HG02588 (cell line): ENCODE measurements around the gene CLEC16A.

Source experiments
- ATAC-seq: cut with Tn5 transposase; IDR thresholded peaks from one replicate; pipeline ENCODE4 v1.9.1; 2021; ENCODE audit warnings: mild to moderate bottlenecking, moderate library complexity; ENCODE audit not compliant: unreplicated experiment

CLEC16A gene

DNA sequence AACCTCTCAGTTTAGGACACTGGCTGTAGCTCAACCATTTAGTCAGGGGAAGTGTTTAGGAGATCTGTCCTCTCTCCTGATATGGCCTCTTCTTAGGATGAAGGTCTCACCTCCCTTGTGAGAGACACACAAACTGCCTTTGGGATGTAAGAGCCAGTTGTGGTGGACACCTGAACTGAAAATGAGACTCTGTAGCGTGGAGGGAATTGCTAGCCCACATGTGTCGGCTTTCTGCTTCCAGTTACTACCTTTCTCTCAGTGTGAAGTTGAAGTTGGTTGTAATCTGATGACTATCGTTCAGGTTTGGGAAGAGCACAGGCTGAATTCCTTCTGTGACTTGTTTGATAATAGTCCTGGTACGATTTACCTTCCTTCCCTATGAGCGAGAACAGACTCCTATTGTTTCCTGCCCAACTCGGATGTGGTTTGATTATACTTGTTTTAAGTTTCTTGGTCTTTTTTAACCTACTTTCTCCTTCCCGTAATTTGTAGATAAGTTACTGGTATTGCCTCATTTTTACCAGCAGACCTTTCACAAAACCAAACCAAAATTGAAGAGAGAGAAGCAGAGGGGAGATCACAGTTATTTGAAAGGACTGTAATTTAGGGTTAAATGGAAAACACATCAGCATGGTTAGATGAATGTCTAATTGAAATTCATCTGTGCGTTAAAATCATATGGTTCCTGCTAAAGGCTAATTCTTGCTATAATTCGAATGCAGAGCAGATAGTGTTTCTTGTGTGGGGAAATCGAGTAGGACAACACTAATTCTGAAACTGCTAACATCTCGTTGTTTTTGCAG lies 43.2 kb downstream of the CLEC16A start:
- no peak for ATAC-seq

DNA sequence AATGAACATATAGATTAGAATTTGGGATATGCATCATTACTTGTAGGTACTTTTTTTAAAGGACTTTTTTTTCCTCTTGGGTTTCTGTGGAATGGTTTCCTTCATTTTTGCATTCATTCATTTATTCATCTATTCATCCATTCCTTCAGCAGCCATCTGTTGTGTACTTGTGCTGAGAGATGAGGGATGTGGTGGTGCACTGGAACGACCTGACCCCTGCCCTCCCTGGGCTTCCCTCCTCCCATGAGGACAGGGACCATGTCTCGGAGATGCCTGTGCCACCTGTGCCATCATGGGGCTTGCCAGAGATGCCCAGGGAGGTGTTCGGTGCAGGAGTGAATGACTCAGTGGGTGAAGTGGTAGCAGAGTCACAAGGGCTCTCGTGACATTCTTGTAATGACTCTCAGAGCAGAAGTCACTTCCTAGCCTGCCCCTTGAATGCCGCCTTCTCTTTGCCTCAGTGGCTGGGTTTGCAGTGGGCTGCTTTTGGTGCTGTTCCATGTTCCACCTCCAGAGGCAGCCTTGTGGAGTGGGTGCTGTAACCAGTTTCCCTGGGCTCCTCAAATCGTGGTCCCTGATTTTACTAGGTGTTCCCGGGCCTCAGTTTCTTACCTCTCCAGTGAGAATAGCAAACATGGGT lies 43.9 kb downstream of the CLEC16A start:
- ATAC-seq, result peak; percentile 41

DNA sequence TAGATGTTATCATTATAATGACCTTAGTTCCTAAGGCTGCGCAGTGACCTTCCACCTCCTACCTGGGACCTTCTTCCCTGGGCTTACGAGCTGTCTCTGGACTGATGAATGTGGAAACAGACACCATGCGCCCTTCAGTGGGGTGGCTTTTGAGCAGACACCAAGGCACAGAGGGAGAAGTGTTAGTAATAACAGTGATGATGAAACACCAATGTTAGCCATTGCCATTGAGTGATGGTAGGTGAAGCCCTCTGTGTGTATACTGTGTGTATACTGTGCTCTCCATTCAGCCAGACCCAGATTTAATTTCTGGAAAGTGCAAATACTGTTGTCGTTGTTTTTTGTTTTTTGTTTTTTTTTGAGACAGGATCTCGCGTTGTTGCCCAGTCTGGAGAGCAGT lies 44.5 kb downstream of the CLEC16A start:
- ATAC-seq, result no peak

DNA sequence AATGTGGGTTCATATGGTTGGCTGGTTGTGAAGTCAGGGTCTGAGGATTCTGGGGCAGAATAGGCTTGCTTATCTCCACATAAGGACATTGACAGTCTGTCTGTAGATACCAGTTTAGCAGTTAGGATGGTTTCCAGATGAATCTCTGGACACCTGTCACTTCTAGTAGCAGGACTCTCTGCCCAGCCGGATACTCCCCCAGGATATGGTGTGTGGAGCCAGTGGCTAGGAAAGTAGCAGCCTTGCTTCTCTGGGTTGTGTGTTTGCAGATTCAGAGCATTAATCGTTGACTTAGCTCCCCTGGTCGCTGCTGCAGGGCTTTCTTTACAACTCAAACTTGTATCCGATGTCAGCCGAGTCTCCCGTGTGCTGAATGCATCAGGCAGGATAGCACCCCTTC lies 45.2 kb downstream of the CLEC16A start:
- no peak for ATAC-seq

DNA sequence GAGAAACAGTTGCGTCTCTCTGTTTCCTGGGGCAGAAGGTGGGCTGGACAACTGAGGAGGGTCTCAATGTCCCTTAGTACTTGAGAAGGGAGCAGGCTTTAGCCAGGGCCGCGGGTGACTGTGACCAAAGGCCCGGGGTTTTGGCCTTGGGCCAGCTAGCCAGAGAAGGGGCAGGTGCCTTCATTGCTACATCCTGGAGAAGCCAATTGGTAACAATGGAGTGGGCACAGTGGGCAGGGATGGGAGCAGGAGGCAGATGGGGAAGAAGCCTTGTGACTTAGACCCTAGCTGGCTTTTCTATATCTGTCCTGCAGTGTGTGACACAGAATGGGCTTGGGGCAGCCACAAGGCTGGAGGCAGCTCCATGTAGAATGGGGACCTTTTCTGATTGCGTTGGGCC lies 46.0 kb downstream of the CLEC16A start:
- no peak for ATAC-seq

DNA sequence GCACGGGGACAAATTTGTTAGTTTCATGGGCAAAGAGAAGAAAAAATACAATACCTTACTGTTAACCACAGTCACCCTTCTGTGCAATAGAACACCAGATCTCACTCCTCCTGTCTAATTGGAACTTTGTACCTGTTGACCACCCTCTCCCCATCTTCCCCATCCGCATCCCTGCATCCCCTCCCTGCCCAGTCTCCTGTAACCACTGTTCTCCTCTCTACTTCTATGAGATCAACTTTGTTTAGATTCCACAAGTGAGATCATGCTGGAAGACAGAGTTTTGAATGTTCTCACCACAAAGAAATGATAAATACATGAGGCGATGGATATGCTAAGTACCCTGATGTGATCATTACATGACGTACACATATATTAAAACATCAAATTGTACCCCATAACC lies 47.7 kb downstream of the CLEC16A start:
- no peak for ATAC-seq

DNA sequence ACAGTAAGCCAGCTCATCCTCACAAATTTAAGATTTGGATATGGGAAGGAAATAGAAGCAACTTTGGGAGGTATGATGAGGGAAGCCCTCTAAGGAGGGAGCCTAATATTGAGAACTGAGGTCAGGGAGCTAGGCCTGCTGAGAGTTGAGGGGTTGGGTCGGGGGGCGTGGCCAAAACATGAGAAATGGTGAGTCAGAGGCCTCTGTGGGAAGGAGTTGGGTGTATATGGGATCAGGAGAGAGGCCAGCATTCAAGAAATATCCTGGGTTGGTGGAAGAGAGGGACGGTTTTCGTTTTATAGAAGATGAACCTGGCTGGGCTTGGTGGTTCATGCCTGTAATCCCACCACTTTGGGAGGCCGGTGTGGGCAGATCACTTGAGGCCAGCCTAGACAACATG lies 48.4 kb downstream of the CLEC16A start:
- ATAC-seq, result no peak

DNA sequence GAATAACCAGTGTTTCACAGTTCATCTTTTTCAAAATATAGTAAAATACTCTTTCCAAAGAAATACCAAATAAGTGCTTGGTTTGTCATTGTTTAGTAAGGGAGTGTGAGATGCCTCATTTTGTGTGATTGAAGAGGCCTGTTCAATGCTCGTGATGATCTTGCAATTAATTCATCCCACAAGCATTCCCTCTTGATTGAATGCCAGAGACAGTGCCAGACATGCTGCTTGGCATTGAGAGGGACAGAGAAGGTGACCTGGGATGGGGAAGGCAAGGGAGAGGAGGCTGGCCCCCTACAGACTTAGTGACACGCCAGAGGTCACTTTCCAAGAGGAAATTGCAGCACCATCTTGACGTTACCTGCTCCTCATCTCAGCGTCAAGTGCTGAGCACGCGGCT lies 49.3 kb downstream of the CLEC16A start:
- ATAC-seq, result no peak

DNA sequence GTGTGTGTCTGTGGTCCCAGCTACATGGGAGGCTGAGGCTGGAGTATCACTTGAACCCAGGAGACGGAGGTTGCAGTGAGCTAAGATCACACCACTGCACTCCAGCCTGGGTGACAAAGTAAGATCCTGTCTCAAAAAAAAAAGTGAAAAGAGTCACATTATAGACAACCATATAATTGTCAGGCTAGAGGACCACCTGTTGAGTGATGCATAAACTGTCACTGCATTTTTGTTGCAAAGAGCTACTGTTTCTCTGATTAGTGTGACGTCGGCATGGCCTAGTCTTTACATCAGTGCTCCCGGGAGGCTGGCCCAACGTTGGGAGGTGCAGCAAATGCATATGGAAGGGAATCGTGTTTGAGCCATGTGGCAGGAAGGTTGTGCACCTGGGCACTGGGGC lies 50.2 kb downstream of the CLEC16A start:
- no peak for ATAC-seq

DNA sequence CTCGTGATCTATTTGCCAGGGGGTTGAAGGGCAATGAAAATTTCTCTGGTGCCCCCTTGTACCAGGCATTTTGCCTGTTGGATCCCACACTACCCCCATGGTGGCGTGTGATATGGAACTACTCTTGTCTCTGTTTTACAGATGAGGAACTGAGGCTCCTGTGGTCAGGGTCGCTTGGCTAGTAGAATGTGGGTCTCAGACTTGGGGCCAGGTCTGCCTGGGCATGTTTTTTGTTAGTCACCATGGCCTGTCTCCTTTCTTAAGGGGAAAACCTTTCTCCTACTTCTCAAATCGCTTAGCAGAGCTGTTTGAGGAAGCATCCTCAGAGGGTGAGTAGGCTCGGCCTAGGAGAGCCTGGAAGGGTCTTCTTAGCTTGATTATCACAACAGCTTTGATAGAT lies 51.2 kb downstream of the CLEC16A start:
- no peak for ATAC-seq

DNA sequence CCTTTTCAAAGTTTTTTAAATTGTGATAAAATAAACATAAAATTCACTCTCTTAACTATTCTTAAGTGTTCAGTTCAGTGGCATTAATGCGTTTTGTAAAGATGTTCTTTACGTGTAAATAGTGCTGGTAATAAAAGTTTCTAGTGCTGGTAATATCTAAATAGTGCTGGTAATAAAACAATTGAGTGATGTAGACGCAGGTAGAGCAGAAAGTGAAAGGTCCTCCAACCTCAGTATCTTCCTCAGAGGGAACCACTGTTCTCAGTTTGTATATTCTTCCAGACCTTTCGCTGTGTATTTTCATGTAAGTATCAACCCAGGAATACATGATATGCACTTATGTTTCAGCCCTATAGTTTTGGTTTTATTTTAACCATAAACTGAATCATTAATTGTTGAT lies 53.1 kb downstream of the CLEC16A start:
- ATAC-seq, result no peak

DNA sequence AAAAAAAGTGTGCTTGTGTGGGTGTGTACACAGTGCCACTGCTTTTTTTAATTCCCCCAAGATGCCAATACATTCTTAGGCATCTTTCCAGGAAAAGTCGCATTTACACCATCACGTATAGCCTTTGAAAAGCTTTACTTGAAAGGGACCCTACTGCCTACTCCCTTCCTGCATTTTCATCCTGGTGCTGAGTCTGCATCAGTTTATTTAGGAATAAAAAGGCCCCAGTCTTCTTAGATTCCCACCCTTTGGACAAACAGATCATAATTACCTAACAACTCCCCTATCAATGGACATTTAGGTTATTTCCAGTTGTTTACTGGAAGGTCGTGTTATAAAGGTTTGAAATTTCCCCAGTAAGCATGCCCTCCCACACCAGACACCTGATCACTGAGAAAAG lies 54.9 kb downstream of the CLEC16A start:
- no peak for ATAC-seq

DNA sequence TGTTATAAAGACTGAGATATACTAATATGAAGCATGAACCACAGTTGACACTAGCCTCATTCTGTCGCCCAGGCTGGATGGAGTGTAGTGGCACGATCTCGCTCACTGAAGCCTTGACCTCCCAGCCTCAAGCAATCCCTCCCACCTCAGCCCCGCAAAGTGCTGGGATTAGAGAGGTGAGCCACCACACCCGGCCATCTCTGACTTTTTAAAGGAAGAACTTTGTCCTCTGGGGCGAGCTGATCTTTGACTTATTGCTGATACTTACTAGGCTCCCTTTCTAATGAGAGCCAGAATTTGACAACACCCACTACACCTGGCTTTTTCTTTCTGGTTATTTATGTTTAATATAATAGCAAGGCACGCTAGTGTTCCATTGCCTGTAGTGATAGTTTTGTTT lies 57.2 kb downstream of the CLEC16A start:
- no peak for ATAC-seq

DNA sequence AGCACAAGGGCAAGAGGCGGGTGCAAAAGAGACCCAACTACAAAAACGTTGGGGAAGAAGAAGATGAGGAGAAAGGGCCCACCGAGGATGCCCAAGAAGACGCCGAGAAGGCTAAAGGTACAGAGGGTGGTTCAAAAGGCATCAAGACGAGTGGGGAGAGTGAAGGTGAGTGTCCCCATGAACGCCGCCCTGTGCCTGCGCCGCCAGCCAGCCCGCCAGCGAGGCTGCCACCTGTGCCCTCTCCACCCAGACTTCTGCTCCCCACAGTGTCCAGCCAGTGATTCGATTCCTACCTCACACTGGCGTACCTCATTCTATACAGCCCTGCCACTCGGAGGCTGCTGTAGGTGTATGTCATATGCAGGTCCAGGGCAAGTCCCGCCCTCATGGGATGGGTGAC lies 58.8 kb downstream of the CLEC16A start:
- no peak for ATAC-seq

DNA sequence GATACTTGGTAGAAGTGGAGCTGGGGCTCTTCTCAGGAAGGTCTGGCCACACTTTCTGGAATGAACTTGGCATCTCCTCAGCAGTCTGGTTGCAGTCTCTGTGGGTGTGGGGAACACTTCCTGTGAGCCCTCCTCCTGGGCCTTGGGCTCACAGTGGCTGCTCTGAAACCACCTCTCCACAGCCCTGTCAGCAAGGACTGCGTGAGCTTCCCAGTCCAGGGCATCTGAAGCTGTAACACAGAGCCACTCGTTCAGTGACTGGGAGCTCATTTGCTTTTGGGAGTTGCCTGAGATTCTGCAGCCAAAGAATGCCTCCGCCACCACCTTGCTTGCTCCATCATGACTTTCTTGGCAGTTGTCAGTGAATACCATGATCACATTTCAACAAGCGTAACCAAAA lies 60.0 kb downstream of the CLEC16A start:
- ATAC-seq, result no peak

DNA sequence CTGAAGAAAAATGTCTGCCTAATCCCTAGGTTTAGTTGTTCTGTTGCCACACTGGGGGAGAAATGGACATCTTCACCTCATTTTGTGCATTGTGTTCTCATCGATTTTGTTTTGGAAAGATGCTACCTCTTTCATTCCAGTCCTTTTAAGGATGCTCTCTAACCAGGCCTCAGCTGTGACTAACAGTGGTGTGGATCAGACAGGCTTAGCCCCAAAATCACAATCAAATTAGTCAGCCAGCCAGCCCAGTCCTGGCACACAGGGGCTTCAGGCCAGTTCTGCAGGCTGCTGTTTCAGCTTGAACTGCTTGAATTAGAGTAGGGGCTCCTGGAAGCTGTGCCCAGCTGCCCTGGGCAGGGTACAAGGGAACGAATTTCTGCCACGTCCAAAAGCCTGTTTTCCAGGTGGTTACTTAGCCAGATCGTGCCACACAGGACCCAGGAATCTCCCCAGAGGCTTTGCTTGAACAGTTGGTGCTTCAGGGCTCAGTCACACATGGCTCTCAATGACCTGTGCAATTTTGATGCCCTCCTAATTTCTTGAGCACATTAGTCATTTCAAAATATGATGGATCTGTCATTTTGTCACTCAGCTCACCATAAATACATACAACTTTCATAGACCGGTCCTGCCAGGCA lies 60.7 kb downstream of the CLEC16A start:
- no peak for ATAC-seq

DNA sequence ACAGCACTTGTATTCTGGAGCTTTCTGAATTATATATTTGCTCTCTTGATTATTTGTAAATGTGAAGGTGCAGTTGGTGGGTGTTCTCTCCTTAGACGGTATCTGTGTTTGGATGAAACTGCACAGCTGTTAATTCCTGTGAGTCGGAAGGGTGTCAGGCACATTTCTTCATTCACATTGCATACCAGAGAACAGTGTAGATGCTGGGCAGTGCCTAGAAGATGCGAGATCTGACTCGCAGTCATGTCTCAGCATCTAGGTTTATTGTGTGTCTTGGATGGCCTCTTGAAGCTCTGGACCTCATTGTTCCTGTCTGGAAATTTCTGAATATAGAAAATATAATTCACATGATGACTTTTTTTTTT lies 61.2 kb downstream of the CLEC16A start:
- ATAC-seq, result no peak

DNA sequence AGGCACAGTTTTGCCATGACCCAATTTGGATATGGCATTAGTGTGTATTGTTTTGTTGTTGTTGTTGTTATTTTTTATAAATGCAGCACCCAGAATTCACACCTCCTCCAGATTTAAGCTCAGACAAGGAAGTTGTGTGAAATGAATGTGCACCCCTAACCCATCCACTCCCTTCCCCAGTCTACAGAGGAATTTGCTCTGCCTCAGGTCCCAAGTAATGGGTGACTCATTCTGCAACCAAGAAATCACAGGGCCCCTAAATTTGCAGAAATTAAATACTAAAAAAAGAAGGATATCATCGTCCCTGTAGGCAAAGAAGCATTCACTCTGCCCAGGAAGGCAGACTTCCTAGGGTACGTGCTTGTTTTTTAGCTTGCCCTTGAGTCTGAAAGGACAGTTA lies 62.3 kb downstream of the CLEC16A start:
- ATAC-seq, result no peak

DNA sequence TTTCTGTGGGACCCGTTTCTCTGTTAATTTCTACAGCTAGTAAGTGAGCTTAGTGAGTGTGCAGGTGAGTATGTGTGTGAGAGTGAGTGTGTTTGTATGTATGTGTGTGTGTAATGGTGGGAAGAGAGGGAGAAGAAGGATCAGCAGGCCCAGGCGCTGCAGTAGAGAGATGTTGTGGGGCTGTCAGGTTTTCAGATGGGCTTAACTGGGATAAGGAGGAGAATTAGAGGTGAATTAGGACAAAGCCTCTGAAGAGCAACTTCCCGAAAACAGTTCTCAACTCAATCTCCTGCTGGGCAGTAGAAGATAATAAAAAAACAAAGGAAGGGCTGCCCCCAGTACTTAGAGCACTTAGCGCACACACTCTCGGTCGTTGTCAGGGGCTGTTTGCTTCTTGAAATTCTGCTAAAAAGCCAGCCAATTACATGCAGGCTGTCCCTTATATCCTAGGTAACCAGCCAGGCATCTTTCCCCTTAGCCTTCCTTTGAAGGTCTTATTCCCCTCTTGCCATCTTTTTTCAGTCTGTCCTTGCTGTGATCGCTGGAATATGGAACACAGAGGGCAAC lies 63.4 kb downstream of the CLEC16A start:
- no peak for ATAC-seq

DNA sequence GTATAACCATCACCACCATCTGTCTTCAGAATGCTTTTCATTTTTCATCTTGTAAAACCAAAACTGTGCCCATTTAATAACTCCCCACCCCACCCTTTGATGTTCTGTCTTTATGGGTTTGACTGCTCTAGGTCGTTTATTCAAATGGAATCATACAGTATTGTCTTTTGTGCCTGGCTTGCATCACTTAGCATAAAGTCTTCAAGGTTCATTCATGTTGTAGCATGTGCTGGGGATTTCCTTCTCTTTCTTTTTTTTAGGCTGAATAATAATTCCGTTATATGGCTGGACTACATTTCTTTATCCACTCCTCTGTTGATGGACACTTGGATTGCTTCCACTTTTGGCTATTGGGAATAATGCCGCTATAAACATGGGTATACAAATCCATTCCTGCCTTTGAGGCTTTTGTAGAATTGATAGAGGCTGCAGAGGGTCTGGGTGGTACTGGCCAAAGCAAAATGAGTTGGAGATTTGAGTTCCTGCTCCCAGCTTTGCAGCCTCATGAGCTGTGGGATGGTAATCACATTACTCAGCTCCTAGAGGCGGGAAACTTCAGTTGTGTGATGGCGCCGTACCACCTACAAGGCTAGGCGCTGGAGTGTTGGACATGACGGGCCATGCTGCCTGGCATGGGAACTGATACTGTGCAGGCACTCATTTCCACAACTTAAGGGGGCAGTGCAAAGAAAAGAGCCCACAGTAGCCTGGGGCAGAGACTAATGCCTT lies 64.8 kb downstream of the CLEC16A start:
- ATAC-seq, result no peak

DNA sequence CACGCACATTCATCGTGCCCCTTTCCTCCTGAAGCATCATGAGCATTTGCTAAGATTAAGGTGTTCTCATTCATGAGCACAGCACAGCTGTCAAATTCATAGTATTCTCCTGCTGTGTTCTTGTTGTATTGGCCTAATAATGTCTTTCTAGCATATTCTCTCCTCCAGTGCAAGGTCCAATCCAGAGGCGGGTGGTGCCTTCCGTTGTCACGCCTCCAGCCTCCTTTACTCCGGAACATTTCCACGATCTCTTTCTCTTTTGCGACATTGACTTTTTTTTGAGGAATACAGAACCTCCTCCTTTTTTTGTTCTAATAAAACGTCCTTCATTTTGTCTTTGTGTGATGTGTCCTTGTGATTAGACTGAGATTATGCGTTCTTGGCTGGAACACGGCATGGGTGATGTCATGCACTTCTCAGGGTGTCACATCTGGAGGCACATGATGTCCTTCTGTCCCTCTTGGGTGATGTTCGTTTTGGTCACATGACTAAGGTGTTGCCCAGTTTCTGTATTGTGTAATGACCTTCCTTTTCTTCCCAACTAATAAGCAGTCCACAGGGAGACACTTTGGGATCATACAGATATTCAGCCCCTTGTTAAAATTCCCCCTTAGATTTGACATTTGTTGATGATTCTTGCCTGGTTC lies 66.3 kb downstream of the CLEC16A start:
- ATAC-seq, result no peak
